ENCODE data around the gene PPP1R3G.

PPP1R3G gene

GRCh38 chr6:5084360-5084780, 771 bp upstream of the PPP1R3G start:
- no peak for DNase-seq (ENCODE audit: low read depth)
- Histone ChIP-seq H3K9ac (ENCODE audit: low read length) (peak overlapping the region; percentile 84), H3K36me3 (ENCODE audit: control insufficient read depth, insufficient read depth, low read length, severe bottlenecking) (no peaks in the 10 kb centered on the region), H3K9me3 (ENCODE audit: control insufficient read depth, low read length) (no peaks in the 10 kb centered on the region), H3K4me3 (ENCODE audit: low read length) (peak overlapping the region; percentile 84), H3K27me3 (replicated peaks; ENCODE audit: control insufficient read depth, insufficient read depth, low read length) (no peaks in the 10 kb centered on the region), H3K4me1 (ENCODE audit: control insufficient read depth, insufficient read depth, low read length) (peaks cover 26% of the 10 kb centered on the region)

- no peaks in the 10 kb centered on the region for H3K9me3 ChIP-seq (ENCODE audit: control insufficient read depth, low read length)
- H3K27me3 ChIP-seq (replicated peaks; ENCODE audit: control insufficient read depth, insufficient read depth, low read length) = no peaks in the 10 kb centered on the region
- peak overlapping the region; percentile 84 for H3K9ac ChIP-seq (ENCODE audit: low read length)
- H3K4me1 ChIP-seq (ENCODE audit: control insufficient read depth, insufficient read depth, low read length) = peaks cover 26% of the 10 kb centered on the region
- DNase-seq (ENCODE audit: low read depth) = peak; percentile 65
- peak overlapping the region; percentile 84 for H3K4me3 ChIP-seq (ENCODE audit: low read length)
- H3K36me3 ChIP-seq (ENCODE audit: control insufficient read depth, insufficient read depth, low read length, severe bottlenecking) = no peaks in the 10 kb centered on the region
Measured at GRCh38 chr6:5085648-5086293, 630 bp downstream of the PPP1R3G start.

- DNase-seq (ENCODE audit: low read depth) = no peak
- Histone ChIP-seq H3K9ac (ENCODE audit: low read length) (peak overlapping the region; percentile 84), H3K36me3 (ENCODE audit: control insufficient read depth, insufficient read depth, low read length, severe bottlenecking) (no peaks in the 10 kb centered on the region), H3K9me3 (ENCODE audit: control insufficient read depth, low read length) (no peaks in the 10 kb centered on the region), H3K4me1 (ENCODE audit: control insufficient read depth, insufficient read depth, low read length) (peaks cover 26% of the 10 kb centered on the region), H3K27me3 (replicated peaks; ENCODE audit: control insufficient read depth, insufficient read depth, low read length) (no peaks in the 10 kb centered on the region), H3K4me3 (ENCODE audit: low read length) (peak overlapping the region; percentile 84)
Measured at GRCh38 chr6:5086294-5086890, 1.3 kb downstream of the PPP1R3G start.

GRCh38 chr6:5087389-5087788, 2.2 kb downstream of the PPP1R3G start:
- Histone ChIP-seq H3K4me3 (ENCODE audit: low read length) (no peak overlapping the region), H3K36me3 (ENCODE audit: control insufficient read depth, insufficient read depth, low read length, severe bottlenecking) (no peaks in the 10 kb centered on the region), H3K9me3 (ENCODE audit: control insufficient read depth, low read length) (no peaks in the 10 kb centered on the region), H3K27me3 (replicated peaks; ENCODE audit: control insufficient read depth, insufficient read depth, low read length) (no peaks in the 10 kb centered on the region), H3K9ac (ENCODE audit: low read length) (no peak overlapping the region), H3K4me1 (ENCODE audit: control insufficient read depth, insufficient read depth, low read length) (peaks cover 17% of the 10 kb centered on the region)
- no peak for DNase-seq (ENCODE audit: low read depth)

GRCh38 chr6:5088780-5089179, 3.6 kb downstream of the PPP1R3G start:
- no peaks in the 10 kb centered on the region for H3K27me3 ChIP-seq (replicated peaks; ENCODE audit: control insufficient read depth, insufficient read depth, low read length)
- no peak overlapping the region for H3K4me3 ChIP-seq (ENCODE audit: low read length)
- H3K4me1 ChIP-seq (ENCODE audit: control insufficient read depth, insufficient read depth, low read length) = peaks cover 12% of the 10 kb centered on the region
- H3K36me3 ChIP-seq (ENCODE audit: control insufficient read depth, insufficient read depth, low read length, severe bottlenecking) = no peaks in the 10 kb centered on the region
- H3K9ac ChIP-seq (ENCODE audit: low read length) = no peak overlapping the region
- H3K9me3 ChIP-seq (ENCODE audit: control insufficient read depth, low read length) = no peaks in the 10 kb centered on the region
- DNase-seq (ENCODE audit: low read depth) = no peak

GRCh38 chr6:5089481-5090438, 4.6 kb downstream of the PPP1R3G start:
- no peaks in the 10 kb centered on the region for H3K36me3 ChIP-seq (ENCODE audit: control insufficient read depth, insufficient read depth, low read length, severe bottlenecking)
- no peaks in the 10 kb centered on the region for H3K27me3 ChIP-seq (replicated peaks; ENCODE audit: control insufficient read depth, insufficient read depth, low read length)
- no peaks in the 10 kb centered on the region for H3K9me3 ChIP-seq (ENCODE audit: control insufficient read depth, low read length)
- no peak overlapping the region for H3K9ac ChIP-seq (ENCODE audit: low read length)
- no peak overlapping the region for H3K4me3 ChIP-seq (ENCODE audit: low read length)
- H3K4me1 ChIP-seq (ENCODE audit: control insufficient read depth, insufficient read depth, low read length) = peaks cover 18% of the 10 kb centered on the region
- no peak for DNase-seq (ENCODE audit: low read depth)

- no peaks in the 10 kb centered on the region for H3K27me3 ChIP-seq (replicated peaks; ENCODE audit: control insufficient read depth, insufficient read depth, low read length)
Measured at GRCh38 chr6:5090603-5091002, 5.5 kb downstream of the PPP1R3G start.

GRCh38 chr6:5091210-5092069, 6.3 kb downstream of the PPP1R3G start:
- no peak overlapping the region for H3K9ac ChIP-seq (ENCODE audit: low read length)
- no peak for DNase-seq (ENCODE audit: low read depth)
- no peak overlapping the region for H3K4me3 ChIP-seq (ENCODE audit: low read length)
- peaks cover 29% of the 10 kb centered on the region for H3K4me1 ChIP-seq (ENCODE audit: control insufficient read depth, insufficient read depth, low read length)
- no peaks in the 10 kb centered on the region for H3K36me3 ChIP-seq (ENCODE audit: control insufficient read depth, insufficient read depth, low read length, severe bottlenecking)
- no peaks in the 10 kb centered on the region for H3K27me3 ChIP-seq (replicated peaks; ENCODE audit: control insufficient read depth, insufficient read depth, low read length)
- no peaks in the 10 kb centered on the region for H3K9me3 ChIP-seq (ENCODE audit: control insufficient read depth, low read length)

More at GRCh38 chr6:5090603-5091002, 5.5 kb downstream of the PPP1R3G start:
- Histone ChIP-seq H3K9me3 (ENCODE audit: control insufficient read depth, low read length) (no peaks in the 10 kb centered on the region), H3K4me1 (ENCODE audit: control insufficient read depth, insufficient read depth, low read length) (peaks cover 26% of the 10 kb centered on the region), H3K9ac (ENCODE audit: low read length) (no peak overlapping the region), H3K4me3 (ENCODE audit: low read length) (no peak overlapping the region), H3K36me3 (ENCODE audit: control insufficient read depth, insufficient read depth, low read length, severe bottlenecking) (no peaks in the 10 kb centered on the region)
- DNase-seq (ENCODE audit: low read depth) = no peak

- DNase-seq (ENCODE audit: low read depth) = no peak
- Histone ChIP-seq H3K4me3 (ENCODE audit: low read length) (no peak overlapping the region), H3K27me3 (replicated peaks; ENCODE audit: control insufficient read depth, insufficient read depth, low read length) (no peaks in the 10 kb centered on the region), H3K36me3 (ENCODE audit: control insufficient read depth, insufficient read depth, low read length, severe bottlenecking) (no peaks in the 10 kb centered on the region), H3K9me3 (ENCODE audit: control insufficient read depth, low read length) (no peaks in the 10 kb centered on the region), H3K9ac (ENCODE audit: low read length) (no peak overlapping the region), H3K4me1 (ENCODE audit: control insufficient read depth, insufficient read depth, low read length) (peaks cover 33% of the 10 kb centered on the region)
Measured at GRCh38 chr6:5093231-5094015, 8.3 kb downstream of the PPP1R3G start.

- Histone ChIP-seq H3K4me3 (ENCODE audit: low read length) (no peak overlapping the region), H3K9ac (ENCODE audit: low read length) (no peak overlapping the region), H3K36me3 (ENCODE audit: control insufficient read depth, insufficient read depth, low read length, severe bottlenecking) (no peaks in the 10 kb centered on the region), H3K9me3 (ENCODE audit: control insufficient read depth, low read length) (no peaks in the 10 kb centered on the region), H3K4me1 (ENCODE audit: control insufficient read depth, insufficient read depth, low read length) (peaks cover 33% of the 10 kb centered on the region), H3K27me3 (replicated peaks; ENCODE audit: control insufficient read depth, insufficient read depth, low read length) (no peaks in the 10 kb centered on the region)
- peak; percentile 95 for DNase-seq (ENCODE audit: low read depth)
Measured at GRCh38 chr6:5094327-5094726, 9.2 kb downstream of the PPP1R3G start.
